K562 (cell line): ENCODE results near the gene NAIP.
"Not testable (repeated sequence)": the region's sequence is repeated elsewhere in the genome, so short reads cannot be mapped to it uniquely, and the experiment has no call there.

Source experiments
- HDGF ChIP-seq: fragments of 450-650 bp; IDR thresholded peaks from 2 replicates; pipeline ENCODE4 v1.6.1; 2016
- RFX5 ChIP-seq: IDR thresholded peaks from 2 replicates; pipeline ENCODE4 v1.6.1; 2011; ENCODE audit warnings: low read depth, mild to moderate bottlenecking, improper control_type of control experiment, low read length
- SIX5 ChIP-seq, 2 experiments: IDR thresholded peaks; 2 replicates each; pipeline ENCODE4 v1.6.1; 2011; ENCODE audit warnings: low read length in 2 of 2, borderline replicate concordance in 1 of 2, low read depth in 1 of 2, mild to moderate bottlenecking in 1 of 2, moderate library complexity in 1 of 2; ENCODE audit not compliant: insufficient read depth in 1 of 2
- TRIM28 ChIP-seq: fragments of 450-650 bp; IDR thresholded peaks from 2 replicates; pipeline ENCODE4 v1.6.1; 2017
- ZNF121 ChIP-seq: sonication (generic); formaldehyde crosslinking; conservative IDR thresholded peaks from 2 replicates; pipeline ENCODE4 v1.8.0; 2022; ENCODE audit warnings: missing genetic modification reagents
- TF ChIP-seq, protein P1 (sequence below): fragments of 250-450 bp; sonication (Bioruptor Pico); IDR thresholded peaks from 2 replicates; pipeline ENCODE4 v1.4.0; 2020; ENCODE audit warnings: mild to moderate bottlenecking, moderate library complexity
- TF ChIP-seq, protein P2 (sequence below): sonication (generic); formaldehyde crosslinking; IDR thresholded peaks from 2 replicates; pipeline ENCODE4 v1.8.1; 2023; ENCODE audit warnings: mild to moderate bottlenecking, missing genetic modification reagents
- TF ChIP-seq, protein P3 (sequence below), 3 experiments: IDR thresholded peaks in 2 of 3; conservative IDR thresholded peaks in 1 of 3; 2 replicates each; pipeline ENCODE4 v1.5.1; 2011 to 2012; ENCODE audit warnings: low read length in 3 of 3, mild to moderate bottlenecking in 3 of 3, control low read depth in 2 of 3, improper control_type of control experiment in 1 of 3, inconsistent platforms in 1 of 3, low read depth in 1 of 3, mixed read lengths in 1 of 3, moderate library complexity in 1 of 3; ENCODE audit not compliant: insufficient read depth in 2 of 3
- TF ChIP-seq, protein P4 (sequence below): sonication (generic); formaldehyde crosslinking; IDR thresholded peaks from 2 replicates; pipeline ENCODE4 v1.9.0; 2022; ENCODE audit warnings: mild to moderate bottlenecking, missing genetic modification reagents

DNA sequence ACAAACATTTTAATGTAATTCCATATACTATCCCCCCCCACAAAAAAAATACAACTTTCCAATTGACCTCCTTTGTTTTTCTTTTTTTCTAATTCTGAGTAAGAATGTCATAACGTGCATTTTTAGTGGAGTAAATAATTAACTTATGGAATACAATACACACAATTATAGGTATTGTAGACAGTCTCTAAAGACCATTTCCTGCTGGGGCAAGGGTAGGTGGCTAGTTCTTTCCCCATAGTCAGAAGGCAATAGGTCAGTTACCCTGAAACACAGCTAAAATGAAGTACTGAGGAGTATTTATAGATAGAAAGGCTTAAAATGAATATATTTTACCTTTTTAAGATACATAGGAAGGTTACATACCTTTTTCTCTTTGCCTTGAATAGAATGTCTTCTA lies 36.2 kb upstream of the NAIP start:
- TF ChIP-seq HDGF; RFX5; SIX5 (IDR thresholded peaks at IDR 0.05; ENCODE audit: borderline replicate concordance in 1 of 2, insufficient read depth in 1 of 2, low read depth in 1 of 2, low read length in 2 of 2); TRIM28; ZNF121: not testable (repeated sequence)
- TF ChIP-seq, protein P1, sequence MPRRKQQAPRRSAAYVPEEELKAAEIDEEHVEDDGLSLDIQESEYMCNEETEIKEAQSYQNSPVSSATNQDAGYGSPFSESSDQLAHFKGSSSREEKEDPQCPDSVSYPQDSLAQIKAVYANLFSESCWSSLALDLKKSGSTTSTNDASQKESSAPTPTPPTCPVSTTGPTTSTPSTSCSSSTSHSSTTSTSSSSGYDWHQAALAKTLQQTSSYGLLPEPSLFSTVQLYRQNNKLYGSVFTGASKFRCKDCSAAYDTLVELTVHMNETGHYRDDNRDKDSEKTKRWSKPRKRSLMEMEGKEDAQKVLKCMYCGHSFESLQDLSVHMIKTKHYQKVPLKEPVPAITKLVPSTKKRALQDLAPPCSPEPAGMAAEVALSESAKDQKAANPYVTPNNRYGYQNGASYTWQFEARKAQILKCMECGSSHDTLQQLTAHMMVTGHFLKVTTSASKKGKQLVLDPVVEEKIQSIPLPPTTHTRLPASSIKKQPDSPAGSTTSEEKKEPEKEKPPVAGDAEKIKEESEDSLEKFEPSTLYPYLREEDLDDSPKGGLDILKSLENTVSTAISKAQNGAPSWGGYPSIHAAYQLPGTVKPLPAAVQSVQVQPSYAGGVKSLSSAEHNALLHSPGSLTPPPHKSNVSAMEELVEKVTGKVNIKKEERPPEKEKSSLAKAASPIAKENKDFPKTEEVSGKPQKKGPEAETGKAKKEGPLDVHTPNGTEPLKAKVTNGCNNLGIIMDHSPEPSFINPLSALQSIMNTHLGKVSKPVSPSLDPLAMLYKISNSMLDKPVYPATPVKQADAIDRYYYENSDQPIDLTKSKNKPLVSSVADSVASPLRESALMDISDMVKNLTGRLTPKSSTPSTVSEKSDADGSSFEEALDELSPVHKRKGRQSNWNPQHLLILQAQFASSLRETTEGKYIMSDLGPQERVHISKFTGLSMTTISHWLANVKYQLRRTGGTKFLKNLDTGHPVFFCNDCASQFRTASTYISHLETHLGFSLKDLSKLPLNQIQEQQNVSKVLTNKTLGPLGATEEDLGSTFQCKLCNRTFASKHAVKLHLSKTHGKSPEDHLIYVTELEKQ (CRISPR knock-in tag): not testable (repeated sequence)
- TF ChIP-seq, protein P2, sequence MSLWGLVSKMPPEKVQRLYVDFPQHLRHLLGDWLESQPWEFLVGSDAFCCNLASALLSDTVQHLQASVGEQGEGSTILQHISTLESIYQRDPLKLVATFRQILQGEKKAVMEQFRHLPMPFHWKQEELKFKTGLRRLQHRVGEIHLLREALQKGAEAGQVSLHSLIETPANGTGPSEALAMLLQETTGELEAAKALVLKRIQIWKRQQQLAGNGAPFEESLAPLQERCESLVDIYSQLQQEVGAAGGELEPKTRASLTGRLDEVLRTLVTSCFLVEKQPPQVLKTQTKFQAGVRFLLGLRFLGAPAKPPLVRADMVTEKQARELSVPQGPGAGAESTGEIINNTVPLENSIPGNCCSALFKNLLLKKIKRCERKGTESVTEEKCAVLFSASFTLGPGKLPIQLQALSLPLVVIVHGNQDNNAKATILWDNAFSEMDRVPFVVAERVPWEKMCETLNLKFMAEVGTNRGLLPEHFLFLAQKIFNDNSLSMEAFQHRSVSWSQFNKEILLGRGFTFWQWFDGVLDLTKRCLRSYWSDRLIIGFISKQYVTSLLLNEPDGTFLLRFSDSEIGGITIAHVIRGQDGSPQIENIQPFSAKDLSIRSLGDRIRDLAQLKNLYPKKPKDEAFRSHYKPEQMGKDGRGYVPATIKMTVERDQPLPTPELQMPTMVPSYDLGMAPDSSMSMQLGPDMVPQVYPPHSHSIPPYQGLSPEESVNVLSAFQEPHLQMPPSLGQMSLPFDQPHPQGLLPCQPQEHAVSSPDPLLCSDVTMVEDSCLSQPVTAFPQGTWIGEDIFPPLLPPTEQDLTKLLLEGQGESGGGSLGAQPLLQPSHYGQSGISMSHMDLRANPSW (CRISPR knock-in tag): not testable (repeated sequence)
- TF ChIP-seq, protein P3, sequence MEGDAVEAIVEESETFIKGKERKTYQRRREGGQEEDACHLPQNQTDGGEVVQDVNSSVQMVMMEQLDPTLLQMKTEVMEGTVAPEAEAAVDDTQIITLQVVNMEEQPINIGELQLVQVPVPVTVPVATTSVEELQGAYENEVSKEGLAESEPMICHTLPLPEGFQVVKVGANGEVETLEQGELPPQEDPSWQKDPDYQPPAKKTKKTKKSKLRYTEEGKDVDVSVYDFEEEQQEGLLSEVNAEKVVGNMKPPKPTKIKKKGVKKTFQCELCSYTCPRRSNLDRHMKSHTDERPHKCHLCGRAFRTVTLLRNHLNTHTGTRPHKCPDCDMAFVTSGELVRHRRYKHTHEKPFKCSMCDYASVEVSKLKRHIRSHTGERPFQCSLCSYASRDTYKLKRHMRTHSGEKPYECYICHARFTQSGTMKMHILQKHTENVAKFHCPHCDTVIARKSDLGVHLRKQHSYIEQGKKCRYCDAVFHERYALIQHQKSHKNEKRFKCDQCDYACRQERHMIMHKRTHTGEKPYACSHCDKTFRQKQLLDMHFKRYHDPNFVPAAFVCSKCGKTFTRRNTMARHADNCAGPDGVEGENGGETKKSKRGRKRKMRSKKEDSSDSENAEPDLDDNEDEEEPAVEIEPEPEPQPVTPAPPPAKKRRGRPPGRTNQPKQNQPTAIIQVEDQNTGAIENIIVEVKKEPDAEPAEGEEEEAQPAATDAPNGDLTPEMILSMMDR (IDR thresholded peaks at IDR 0.05 in 2 of 3, conservative IDR thresholded peaks at IDR 0.05 in 1 of 3; ENCODE audit: insufficient read depth in 2 of 3, low read depth in 1 of 3, low read length in 3 of 3): not testable (repeated sequence)
- TF ChIP-seq, protein P4, sequence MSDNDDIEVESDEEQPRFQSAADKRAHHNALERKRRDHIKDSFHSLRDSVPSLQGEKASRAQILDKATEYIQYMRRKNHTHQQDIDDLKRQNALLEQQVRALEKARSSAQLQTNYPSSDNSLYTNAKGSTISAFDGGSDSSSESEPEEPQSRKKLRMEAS: not testable (repeated sequence)
